Mesendoderm (in vitro differentiated cells): Measurements from ENCODE around the gene CLSTN2.
A peak's percentile ranks its signal among the peaks of the same experiment; 100 is the strongest.

Source experiments
- DNase-seq: peaks from one replicate; pipeline ENCODE4 v3.0.0; 2013
- H2AK5ac ChIP-seq: 2 replicates; pipeline ENCODE4 v1.6.1; 2013; ENCODE audit warnings: low read length, inconsistent platforms
- H2BK120ac ChIP-seq: 2 replicates; pipeline ENCODE4 v1.6.1; 2013; ENCODE audit warnings: low read depth, mild to moderate bottlenecking, low read length, moderate library complexity, mixed read lengths
- H2BK15ac ChIP-seq: replicated peaks from 2 replicates; pipeline ENCODE4 v1.6.1; 2013; ENCODE audit warnings: low read depth, mild to moderate bottlenecking, moderate library complexity
- H2BK5ac ChIP-seq: 2 replicates; pipeline ENCODE4 v1.6.1; 2013; ENCODE audit warnings: low read length, inconsistent platforms
- H3K18ac ChIP-seq: 2 replicates; pipeline ENCODE4 v1.6.1; 2013; ENCODE audit warnings: mild to moderate bottlenecking, low read length, mixed read lengths
- H3K23ac ChIP-seq: one replicate; pipeline ENCODE4 v1.6.1; 2013; ENCODE audit warnings: low read length
- H3K27ac ChIP-seq: 2 replicates; pipeline ENCODE4 v1.5.1; 2013; ENCODE audit warnings: low read depth, mild to moderate bottlenecking, inconsistent platforms, low read length, moderate library complexity
- H3K27me3 ChIP-seq: 2 replicates; pipeline ENCODE4 v1.6.1; 2013; ENCODE audit warnings: low read length, control low read depth, mild to moderate bottlenecking, inconsistent platforms; ENCODE audit not compliant: insufficient read depth, poor library complexity
- H3K36me3 ChIP-seq: 2 replicates; pipeline ENCODE4 v1.6.1; 2013; ENCODE audit warnings: low read length, inconsistent platforms; ENCODE audit not compliant: control insufficient read depth, insufficient read depth
- H3K4ac ChIP-seq: one replicate; pipeline ENCODE4 v1.6.1; 2013; ENCODE audit warnings: low read depth, mild to moderate bottlenecking, low read length, moderate library complexity
- H3K4me1 ChIP-seq: 2 replicates; pipeline ENCODE4 v1.6.1; 2013; ENCODE audit warnings: low read depth, low read length, inconsistent platforms; ENCODE audit not compliant: control insufficient read depth
- H3K4me2 ChIP-seq: 2 replicates; pipeline ENCODE4 v1.6.1; 2013; ENCODE audit warnings: low read length
- H3K4me3 ChIP-seq: 2 replicates; pipeline ENCODE4 v1.5.1; 2013; ENCODE audit warnings: mild to moderate bottlenecking, low read length
- H3K56ac ChIP-seq: one replicate; pipeline ENCODE4 v1.6.1; 2013; ENCODE audit warnings: low read length
- H3K79me1 ChIP-seq: 2 replicates; pipeline ENCODE4 v1.6.1; 2013; ENCODE audit warnings: low read length, inconsistent platforms
- H3K79me2 ChIP-seq: 2 replicates; pipeline ENCODE4 v1.6.1; 2013; ENCODE audit warnings: mild to moderate bottlenecking, low read length; ENCODE audit not compliant: control insufficient read depth, insufficient read depth
- H3K9ac ChIP-seq: 2 replicates; pipeline ENCODE4 v1.6.1; 2013; ENCODE audit warnings: low read length, inconsistent platforms
- H4K5ac ChIP-seq: one replicate; pipeline ENCODE4 v1.6.1; 2013; ENCODE audit warnings: low read length
- H4K8ac ChIP-seq: one replicate; pipeline ENCODE4 v1.6.1; 2013; ENCODE audit warnings: low read depth, mild to moderate bottlenecking, control low read depth, low read length, moderate library complexity
- WGBS: extraction: QIAGEN DNeasy Blood & Tissue Kit; methylation state at CpG from one replicate; pipeline ENCODE4 v1.1.7; 2013; ENCODE audit warnings: low lambda C conversion rate, missing lambda C conversion rate; ENCODE audit not compliant: insufficient coverage; ENCODE audit errors: extremely low coverage; 5-methylcytosine and 5-hydroxymethylcytosine counted together

Gene CLSTN2

DNA sequence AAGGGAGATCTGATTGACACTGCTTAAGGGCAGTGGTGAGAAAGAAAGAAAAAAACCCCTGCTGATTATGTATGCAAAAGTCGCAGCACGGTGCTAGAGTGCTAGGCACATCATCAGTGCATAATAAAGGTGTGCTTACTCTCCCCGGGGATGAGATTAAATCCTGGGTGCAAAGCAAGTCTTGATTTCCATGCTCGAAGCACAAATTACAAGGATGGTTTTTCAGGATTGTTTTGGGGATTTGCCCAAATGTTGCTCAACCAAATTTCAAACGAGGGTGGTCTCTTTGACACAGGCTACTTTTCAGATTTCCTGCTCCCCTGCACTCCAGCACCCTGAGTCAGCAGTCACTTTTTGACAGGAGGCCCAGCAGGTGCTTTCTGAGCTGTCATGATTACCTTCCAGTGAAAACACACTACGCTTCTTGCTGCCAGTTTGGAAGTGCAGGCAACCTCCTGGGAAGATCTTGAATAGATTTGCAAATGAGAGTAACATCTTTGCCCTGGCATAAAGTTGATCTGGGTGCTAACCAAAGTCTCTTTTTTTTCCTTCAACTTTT lies 575.4 kb downstream of the CLSTN2 start:
- Histone ChIP-seq H3K4me3 (no peak overlapping the region), H4K8ac (no peak overlapping the region), H2BK5ac (no peak overlapping the region), H3K27ac (no peak overlapping the region), H2AK5ac (no peak overlapping the region), H4K5ac (no peak overlapping the region), H3K79me2 (no peaks in the 10 kb centered on the region), H3K79me1 (no peaks in the 10 kb centered on the region), H2BK120ac (no peak overlapping the region), H3K4me1 (peaks cover 16% of the 10 kb centered on the region), H3K27me3 (no peaks in the 10 kb centered on the region), H3K36me3 (no peaks in the 10 kb centered on the region), H3K4me2 (no peak overlapping the region), H2BK15ac (no peak overlapping the region), H3K4ac (no peak overlapping the region), H3K9ac (no peak overlapping the region), H3K23ac (no peak overlapping the region), H3K56ac (no peak overlapping the region), H3K18ac (no peak overlapping the region)
- no CpG with 5 or more reads among the region's 6 CpGs for WGBS
- DNase-seq, result peak; percentile 48

GRCh38 chr3:140521751-140522445 lies 586.9 kb downstream of the CLSTN2 start:
- Histone ChIP-seq H3K4ac (no peak overlapping the region), H3K36me3 (no peaks in the 10 kb centered on the region), H4K5ac (no peak overlapping the region), H3K18ac (peak overlapping the region; percentile 4), H3K56ac (no peak overlapping the region), H3K27ac (no peak overlapping the region), H3K4me1 (no peaks in the 10 kb centered on the region), H2BK15ac (no peak overlapping the region), H3K27me3 (no peaks in the 10 kb centered on the region), H3K9ac (no peak overlapping the region), H3K79me2 (no peaks in the 10 kb centered on the region), H3K79me1 (no peaks in the 10 kb centered on the region), H4K8ac (no peak overlapping the region), H2BK120ac (no peak overlapping the region), H3K23ac (no peak overlapping the region), H2AK5ac (no peak overlapping the region), H2BK5ac (no peak overlapping the region), H3K4me3 (no peak overlapping the region), H3K4me2 (no peak overlapping the region)
- WGBS, result no CpG with 5 or more reads among the region's 10 CpGs
- peak; percentile 67 for DNase-seq

GRCh38 chr3:140522653-140523380 lies 587.8 kb downstream of the CLSTN2 start:
- H2BK120ac ChIP-seq, result peak overlapping the region; percentile 54
- no peaks in the 10 kb centered on the region for H3K79me1 ChIP-seq
- no peaks in the 10 kb centered on the region for H3K27me3 ChIP-seq
- H3K36me3 ChIP-seq, result no peaks in the 10 kb centered on the region
- H2AK5ac ChIP-seq, result no peak overlapping the region
- H4K8ac ChIP-seq, result no peak overlapping the region
- H4K5ac ChIP-seq, result no peak overlapping the region
- H3K4me3 ChIP-seq, result no peak overlapping the region
- no peak overlapping the region for H3K9ac ChIP-seq
- H3K4me1 ChIP-seq, result no peaks in the 10 kb centered on the region
- whole genome bisulfite sequencing, result no CpG with 5 or more reads among the region's 5 CpGs
- no peak overlapping the region for H3K4me2 ChIP-seq
- H3K4ac ChIP-seq, result no peak overlapping the region
- H2BK5ac ChIP-seq, result no peak overlapping the region
- H3K23ac ChIP-seq, result no peak overlapping the region
- H3K79me2 ChIP-seq, result no peaks in the 10 kb centered on the region
- H3K27ac ChIP-seq, result peak overlapping the region; percentile 3
- H3K18ac ChIP-seq, result peak overlapping the region; percentile 4
- no peak for DNase-seq
- no peak overlapping the region for H3K56ac ChIP-seq
- H2BK15ac ChIP-seq, result no peak overlapping the region

DNA sequence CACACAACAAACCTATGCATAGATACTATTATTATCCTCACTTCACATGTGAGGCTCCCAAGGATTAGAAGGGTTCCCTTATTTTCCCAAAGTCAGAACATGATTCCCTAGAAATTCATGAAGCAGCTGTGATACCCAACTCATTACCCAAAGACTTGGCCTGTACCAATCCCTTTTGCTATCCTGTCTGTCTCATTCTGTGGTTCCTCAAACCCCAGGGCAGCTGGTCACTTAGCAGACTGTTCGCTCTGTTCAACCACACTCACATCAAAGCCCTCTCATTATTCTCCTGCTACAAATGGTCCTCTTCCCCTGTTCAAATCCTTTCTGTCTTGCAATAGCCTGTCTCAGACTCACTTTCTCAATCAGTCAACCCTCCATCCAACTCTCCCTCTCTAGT lies 588.6 kb downstream of the CLSTN2 start:
- Histone ChIP-seq H2BK120ac (no peak overlapping the region), H2BK15ac (no peak overlapping the region), H3K79me1 (no peaks in the 10 kb centered on the region), H3K23ac (no peak overlapping the region), H2BK5ac (no peak overlapping the region), H3K56ac (no peak overlapping the region), H4K8ac (no peak overlapping the region), H3K4me3 (no peak overlapping the region), H3K36me3 (no peaks in the 10 kb centered on the region), H3K9ac (no peak overlapping the region), H3K27me3 (no peaks in the 10 kb centered on the region), H4K5ac (no peak overlapping the region), H3K18ac (no peak overlapping the region), H3K79me2 (no peaks in the 10 kb centered on the region), H3K4me1 (no peaks in the 10 kb centered on the region), H3K27ac (no peak overlapping the region), H3K4ac (no peak overlapping the region), H2AK5ac (no peak overlapping the region), H3K4me2 (no peak overlapping the region)
- DNase-seq, result no peak
- WGBS, result no CpG with 5 or more reads among the region's 1 CpG

GRCh38 chr3:140527156-140527555 lies 592.2 kb downstream of the CLSTN2 start:
- Histone ChIP-seq H3K4me3 (no peak overlapping the region), H3K79me2 (no peaks in the 10 kb centered on the region), H3K18ac (no peak overlapping the region), H3K9ac (no peak overlapping the region), H3K4me1 (no peaks in the 10 kb centered on the region), H3K27me3 (no peaks in the 10 kb centered on the region), H3K4ac (no peak overlapping the region), H4K5ac (no peak overlapping the region), H3K4me2 (no peak overlapping the region), H2BK5ac (no peak overlapping the region), H2BK120ac (no peak overlapping the region), H3K56ac (no peak overlapping the region), H3K23ac (no peak overlapping the region), H3K27ac (no peak overlapping the region), H4K8ac (no peak overlapping the region), H2AK5ac (no peak overlapping the region), H3K79me1 (no peaks in the 10 kb centered on the region), H2BK15ac (no peak overlapping the region), H3K36me3 (no peaks in the 10 kb centered on the region)
- no peak for DNase-seq
